ENCODE measurements around the gene TMEM167B.

DNA sequence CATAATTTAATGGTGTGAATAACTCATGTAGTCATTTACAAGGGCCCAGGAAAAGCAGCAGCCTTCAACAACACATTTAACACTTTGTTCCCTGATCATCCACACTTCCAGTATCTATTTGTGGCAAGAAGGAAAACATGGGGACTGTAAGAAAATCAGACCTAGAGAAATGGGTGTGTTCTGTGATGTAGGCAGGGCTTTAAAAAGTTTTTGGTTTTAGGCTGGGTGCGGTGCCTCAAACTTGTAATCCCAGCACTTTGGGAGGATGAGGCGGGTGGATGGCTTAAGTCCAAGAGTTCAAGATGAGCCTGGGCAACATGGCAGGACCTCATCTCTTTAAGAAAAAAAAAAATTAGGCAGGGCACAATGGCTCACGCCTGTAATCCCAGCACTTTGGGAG, 34.5 kb upstream of the TMEM167B start:
- TF ChIP-seq, protein P1, sequence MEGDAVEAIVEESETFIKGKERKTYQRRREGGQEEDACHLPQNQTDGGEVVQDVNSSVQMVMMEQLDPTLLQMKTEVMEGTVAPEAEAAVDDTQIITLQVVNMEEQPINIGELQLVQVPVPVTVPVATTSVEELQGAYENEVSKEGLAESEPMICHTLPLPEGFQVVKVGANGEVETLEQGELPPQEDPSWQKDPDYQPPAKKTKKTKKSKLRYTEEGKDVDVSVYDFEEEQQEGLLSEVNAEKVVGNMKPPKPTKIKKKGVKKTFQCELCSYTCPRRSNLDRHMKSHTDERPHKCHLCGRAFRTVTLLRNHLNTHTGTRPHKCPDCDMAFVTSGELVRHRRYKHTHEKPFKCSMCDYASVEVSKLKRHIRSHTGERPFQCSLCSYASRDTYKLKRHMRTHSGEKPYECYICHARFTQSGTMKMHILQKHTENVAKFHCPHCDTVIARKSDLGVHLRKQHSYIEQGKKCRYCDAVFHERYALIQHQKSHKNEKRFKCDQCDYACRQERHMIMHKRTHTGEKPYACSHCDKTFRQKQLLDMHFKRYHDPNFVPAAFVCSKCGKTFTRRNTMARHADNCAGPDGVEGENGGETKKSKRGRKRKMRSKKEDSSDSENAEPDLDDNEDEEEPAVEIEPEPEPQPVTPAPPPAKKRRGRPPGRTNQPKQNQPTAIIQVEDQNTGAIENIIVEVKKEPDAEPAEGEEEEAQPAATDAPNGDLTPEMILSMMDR (IDR thresholded peaks at IDR 0.05; ENCODE audit: low read depth, low read length), result no peak
- TF ChIP-seq MYC (IDR thresholded peaks at IDR 0.05; ENCODE audit: low read depth, low read length) (no peak), POLR2A (IDR thresholded peaks at IDR 0.05; ENCODE audit: extremely low read depth, insufficient read length) (no peak)
